Stimulated activated CD4-positive, alpha-beta T cell treated with anti-CD3 and anti-CD28 coated beads, Interleukin-12 subunit alpha, Interleukin-12 subunit beta, amount 100 ng/mL, for 24 hours (primary cell): Measurements from ENCODE around the gene HOXD10.

Experiments used
- DNase-seq, 2 experiments: peaks; one replicate each; pipeline ENCODE4 v3.0.0-alpha.2; 2020; ENCODE audit warnings: low read depth in 2 of 2

HOXD10 gene

DNA sequence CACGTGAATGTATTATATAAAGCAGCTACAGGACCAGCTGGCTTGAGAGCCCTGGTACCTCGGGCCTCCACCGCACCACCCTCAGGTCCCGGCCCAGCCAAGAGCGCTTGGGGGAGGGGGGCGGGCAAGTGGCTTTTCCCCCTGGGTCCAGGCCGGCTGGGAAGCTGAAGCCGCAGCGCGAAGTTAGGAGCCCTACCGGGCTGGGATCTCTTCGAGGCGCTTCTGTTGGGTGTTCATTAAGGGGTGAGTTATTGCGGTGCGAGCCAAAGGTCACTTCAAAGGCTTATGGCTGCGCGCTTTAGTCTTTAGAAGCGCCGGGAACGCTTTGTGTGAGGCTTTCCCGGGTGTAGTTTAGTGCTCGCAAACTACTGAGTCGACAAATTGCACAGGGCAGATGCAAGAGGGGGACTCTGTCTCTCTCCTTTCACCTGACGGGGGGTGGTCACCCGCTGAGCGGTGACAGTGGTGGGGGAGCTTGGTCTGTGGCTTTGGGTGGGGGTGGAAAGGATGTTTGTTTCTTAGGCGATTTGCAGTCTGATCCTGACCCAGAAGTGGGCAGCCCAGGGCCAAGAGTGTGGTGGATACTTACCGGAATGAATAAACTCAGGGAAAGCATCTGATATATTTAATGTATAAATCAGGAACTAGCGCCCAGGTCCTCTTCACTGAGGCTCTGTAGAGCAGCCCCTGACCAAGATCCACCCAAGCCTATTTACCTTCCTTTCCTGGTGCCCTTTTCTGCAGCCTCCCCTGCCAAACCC is 46.5 kb downstream of the HOXD10 start:
- DNase-seq: no peak

DNA sequence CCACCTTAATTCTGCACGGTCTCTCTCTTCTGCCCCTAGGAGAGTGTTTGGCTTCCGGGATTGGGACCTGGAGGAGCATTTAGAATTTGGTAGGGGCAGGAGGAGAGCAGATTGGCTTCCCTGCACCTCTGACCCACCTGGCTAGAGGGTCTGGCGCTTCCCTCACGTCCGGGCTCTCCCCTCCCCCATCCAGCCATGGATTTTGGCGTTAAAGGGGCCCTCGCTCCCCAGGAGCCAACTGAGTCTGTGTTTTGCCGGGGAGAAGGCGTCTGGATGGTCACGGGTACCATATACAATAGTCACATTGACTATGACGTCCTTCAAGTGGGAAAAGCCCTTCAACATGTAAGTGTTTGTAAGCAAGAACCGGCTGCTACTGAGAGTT is 47.1 kb downstream of the HOXD10 start:
- no peak for DNase-seq

DNA sequence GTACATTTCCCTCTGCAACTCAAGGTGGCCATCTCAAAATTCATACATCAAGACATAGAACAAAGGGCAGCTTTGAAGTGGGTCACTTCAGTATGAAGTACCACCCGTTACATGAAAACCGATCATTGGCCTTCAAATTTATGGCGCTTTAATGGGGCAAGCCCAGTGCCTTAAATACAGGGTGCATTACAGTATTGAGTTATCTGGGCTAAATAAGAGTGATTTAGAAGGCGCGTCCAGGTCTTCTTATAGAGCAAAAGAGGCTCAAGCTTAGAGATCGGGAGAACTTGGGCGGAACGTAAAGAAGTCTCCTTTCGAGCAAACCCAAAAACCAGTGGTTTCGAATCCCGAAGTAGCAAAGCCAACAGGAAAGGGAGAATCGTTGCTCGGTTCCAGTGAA is 47.6 kb downstream of the HOXD10 start:
- DNase-seq: no peak

GRCh38 chr2:176164611-176165369 is 48.2 kb downstream of the HOXD10 start:
- DNase-seq: no peak

DNA sequence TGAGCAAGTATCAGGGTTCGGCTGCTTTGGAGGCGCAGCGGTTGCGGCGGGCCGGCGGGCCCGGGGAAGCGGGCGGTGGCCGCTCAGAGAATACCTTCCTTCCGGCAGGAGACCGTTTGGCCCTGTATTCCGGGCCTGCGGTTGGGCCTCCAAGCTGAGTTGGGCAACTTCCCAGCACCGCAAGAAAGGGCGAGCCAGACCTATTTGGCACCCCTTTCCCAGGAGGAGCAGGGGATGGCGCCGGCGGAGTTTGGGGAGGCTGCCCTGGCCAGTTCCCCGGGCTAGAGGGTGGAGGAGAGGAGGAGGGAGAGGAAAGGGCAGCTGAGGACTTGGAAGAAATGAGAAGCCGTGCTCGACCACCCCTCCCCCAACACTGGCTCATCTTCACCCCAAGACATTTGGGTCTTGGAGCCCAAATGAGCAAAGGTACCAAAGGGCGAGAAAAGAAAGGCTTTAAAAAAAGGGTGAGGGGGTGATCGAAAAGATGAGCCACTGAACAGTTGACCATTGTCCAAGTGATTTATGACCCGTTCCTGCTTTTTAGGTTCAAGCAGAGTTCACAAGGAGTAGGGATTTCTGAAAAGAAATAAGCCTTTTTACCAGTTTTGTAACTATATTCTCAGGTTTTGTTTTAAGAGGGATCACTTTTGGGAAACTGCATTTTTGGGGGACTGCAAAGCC is 48.9 kb downstream of the HOXD10 start:
- DNase-seq: no peak

DNA sequence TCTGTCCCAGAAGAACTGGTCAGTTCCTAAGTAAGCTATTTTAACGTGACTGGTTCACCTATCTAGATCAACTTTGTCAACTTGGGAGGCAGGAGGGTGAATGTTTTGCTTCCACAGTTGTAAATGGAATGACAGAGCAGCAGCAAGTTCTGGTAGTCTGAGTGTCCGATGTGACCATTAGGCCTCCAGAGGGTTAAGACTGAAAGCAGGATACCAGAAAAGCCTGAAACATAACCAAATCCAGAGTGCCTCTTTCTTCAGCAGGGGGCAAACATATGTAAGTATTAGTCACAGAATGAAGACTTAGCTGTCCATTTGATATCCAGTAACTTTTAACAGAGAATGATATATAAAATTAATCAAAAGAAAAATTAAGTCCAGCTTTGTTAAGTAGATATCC is 49.7 kb downstream of the HOXD10 start:
- no peak for DNase-seq

DNA sequence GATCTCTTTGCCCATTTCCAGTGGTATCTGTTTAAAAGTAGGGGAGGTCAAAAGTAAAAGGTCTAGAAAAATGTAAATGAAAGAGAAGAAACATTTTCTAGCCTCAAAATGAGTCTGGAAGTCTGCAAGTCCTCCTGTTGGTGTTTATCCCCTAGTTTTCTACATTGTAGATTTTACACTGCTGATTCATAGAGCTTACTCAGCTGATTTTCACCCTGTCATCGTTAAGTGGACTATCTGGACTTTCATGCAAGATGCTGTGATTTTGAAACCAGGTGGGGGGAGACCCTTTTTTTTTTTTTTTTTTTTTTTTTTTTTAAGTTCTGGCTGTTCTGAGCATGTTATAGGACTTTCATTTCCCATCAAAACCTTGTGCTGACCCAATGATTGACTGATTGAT is 50.8 kb downstream of the HOXD10 start:
- no peak for DNase-seq

DNA sequence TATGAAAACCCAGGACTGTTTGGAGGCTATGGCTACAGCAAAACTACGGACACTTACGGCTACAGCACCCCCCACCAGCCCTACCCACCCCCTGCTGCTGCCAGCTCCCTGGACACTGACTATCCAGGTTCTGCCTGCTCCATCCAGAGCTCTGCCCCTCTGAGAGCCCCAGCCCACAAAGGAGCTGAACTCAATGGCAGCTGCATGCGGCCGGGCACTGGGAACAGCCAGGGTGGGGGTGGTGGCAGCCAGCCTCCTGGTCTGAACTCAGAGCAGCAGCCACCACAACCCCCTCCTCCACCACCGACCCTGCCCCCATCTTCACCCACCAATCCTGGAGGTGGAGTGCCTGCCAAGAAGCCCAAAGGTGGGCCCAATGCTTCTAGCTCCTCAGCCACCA is 52.6 kb downstream of the HOXD10 start:
- DNase-seq: no peak
